ENCODE results near the gene MME.

The MME gene

GRCh38 chr3:155079746-155080487 lies at the start of gene MME:
Gene MME (plus strand): TSS chr3:155080319. CDS start chr3:155084168, 3,849 bp downstream.
- DNase-seq (ENCODE audit: low spot score): no peak

GRCh38 chr3:155031186-155031585 lies 48.9 kb upstream of the MME start:
- DNase-seq (ENCODE audit: low spot score): no peak

DNA sequence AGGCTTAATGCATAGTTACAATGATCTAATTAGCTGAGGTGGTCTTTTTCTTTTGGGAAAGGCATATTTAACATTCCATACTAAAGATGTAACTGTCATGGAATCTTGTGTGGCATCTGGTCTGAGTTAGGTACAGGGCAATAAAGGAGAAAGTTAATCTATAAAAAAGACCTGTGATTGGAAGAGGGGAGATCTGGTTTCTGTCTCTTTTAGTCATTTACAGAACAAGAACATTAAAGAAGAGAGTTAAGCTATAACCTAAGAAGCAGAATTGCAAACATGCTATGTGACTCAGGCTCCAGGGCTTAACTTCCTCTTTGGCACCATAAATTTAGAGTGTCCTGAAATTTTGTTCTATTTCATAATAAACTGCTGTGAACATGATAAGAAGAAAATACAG lies 47.2 kb upstream of the MME start:
- no peak for DNase-seq (ENCODE audit: low spot score)

- no peak for DNase-seq (ENCODE audit: low spot score)
These were observed 45.3 kb upstream of the MME start for GRCh38 chr3:155034786-155035185.

DNA sequence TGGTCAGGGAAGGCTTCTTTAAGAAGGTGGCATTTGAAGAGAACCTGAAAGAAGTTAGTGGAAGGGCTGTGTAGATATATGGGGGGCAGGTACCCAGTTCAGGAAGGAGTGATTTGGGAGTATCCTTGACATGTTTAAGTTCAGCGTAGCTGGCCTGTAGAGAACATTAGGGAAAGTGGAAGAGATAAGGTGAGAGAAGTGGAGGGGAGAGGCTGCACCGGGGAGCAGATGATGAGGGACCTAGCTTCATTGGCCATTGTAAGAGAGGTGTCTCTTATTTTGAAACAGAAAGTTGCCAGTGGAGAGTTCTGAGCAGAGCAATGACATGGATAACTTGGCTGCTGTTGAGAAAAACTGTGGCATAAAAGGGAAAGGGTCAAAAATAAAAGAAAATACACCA lies 44.6 kb upstream of the MME start:
- no peak for DNase-seq (ENCODE audit: low spot score)

DNA sequence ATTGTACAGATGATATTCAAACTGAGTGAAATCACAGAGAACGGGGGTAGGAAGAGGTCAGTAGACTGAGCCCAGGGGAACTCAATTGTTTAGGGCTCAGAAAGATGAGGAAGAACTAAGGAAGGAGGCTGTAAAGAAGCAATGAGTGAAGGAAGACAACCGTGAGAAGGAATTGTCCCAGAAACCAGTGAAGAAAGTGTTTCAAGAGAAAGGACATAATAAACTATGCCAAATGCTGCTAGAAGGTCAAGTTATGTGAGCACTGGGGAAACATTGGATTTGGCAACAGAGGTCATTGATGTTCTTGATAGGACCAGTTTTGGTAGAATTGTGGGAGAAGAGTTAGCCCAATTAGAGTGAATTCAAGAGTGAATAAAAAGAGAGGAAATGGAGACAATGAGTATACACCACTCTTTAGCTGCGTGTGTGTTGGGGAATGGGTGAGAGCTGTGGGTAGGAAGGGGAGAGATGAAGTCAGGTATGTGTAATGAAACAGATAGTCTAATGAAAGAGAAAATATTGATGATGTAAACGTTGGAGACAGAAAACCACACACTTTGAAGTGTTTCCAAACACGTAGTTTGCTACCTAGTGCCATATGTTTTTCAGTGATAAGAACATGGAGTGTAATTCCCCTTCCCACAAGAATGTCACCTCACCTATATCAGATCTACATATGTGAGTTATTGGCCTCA lies 42.5 kb upstream of the MME start:
- DNase-seq (ENCODE audit: low spot score): no peak

DNA sequence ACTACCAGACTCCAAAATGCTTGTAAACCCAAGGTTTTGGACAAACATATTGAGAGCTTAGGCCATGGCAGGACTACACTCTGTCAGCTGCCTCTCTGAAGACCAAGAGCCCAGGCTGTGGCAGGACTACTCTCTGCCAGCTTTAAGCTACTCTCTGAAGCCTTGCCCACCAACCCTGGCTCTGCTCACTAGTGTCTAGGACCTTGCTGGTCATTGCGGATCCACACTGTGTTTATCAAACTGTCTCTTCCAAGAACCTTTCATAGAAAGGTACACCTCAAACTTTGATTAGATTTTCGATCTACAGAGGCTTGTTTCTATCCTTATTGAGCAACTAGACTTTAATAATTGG lies 41.9 kb upstream of the MME start:
- DNase-seq (ENCODE audit: low spot score): no peak

- no peak for DNase-seq (ENCODE audit: low spot score)
These were observed 33.2 kb upstream of the MME start for GRCh38 chr3:155046935-155047334.

- no peak for DNase-seq (ENCODE audit: low spot score)
These were observed 32.4 kb upstream of the MME start for GRCh38 chr3:155047672-155048071.

- DNase-seq (ENCODE audit: low spot score): no peak
These were observed 30.2 kb upstream of the MME start for GRCh38 chr3:155049959-155050358.

- DNase-seq (ENCODE audit: low spot score): no peak
These were observed 27.6 kb upstream of the MME start for GRCh38 chr3:155052470-155052869.

- DNase-seq (ENCODE audit: low spot score): no peak
These were observed 26.4 kb upstream of the MME start for GRCh38 chr3:155053756-155054155.

DNA sequence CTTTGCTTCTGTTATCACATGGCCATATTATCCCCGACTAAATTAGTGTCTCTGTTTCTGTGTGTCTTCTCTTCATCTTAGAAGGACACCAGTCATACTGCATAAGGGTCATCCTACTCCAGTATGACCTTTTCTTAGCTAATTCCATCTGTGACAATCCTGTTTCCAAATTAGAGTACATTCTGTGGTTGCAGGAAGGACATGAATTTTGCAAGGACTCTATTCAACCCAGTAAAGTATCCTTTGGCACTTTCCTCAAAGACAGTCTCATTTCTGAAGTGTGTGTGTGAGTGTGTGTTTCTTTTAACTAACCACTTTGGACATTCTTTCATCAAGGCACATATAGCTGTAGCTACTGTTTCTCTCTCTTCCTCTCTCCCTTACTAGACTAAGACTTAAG lies 15.2 kb upstream of the MME start:
- DNase-seq (ENCODE audit: low spot score): no peak

- peak; percentile 25 for DNase-seq (ENCODE audit: low spot score)
These were observed 14.6 kb upstream of the MME start for GRCh38 chr3:155065537-155065936.

- peak; percentile 46 for DNase-seq (ENCODE audit: low spot score)
These were observed 10.4 kb upstream of the MME start for GRCh38 chr3:155069729-155070128.

- no peak for DNase-seq (ENCODE audit: low spot score)
These were observed 9.8 kb upstream of the MME start for GRCh38 chr3:155070316-155070715.

- DNase-seq (ENCODE audit: low spot score): peak; percentile 72
These were observed 9.2 kb upstream of the MME start for GRCh38 chr3:155070932-155071387.

DNA sequence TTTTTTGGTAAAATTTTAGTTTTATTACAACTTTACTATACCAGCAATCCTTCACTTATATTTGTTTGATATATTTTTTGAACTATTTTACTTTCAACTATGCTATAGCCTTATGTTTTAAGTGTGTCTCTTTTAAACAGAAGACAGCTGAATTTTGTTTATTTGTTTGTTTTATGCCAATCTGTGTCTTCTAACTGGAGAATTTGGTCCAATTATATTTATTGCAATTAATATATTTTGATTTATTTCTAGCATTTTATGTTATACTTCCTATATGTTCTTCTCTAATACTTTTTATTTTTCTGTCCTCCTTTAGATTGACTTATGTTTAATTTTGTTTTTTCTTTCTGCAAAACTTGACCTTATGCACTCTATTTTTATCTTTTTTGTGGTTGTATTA lies 4.9 kb upstream of the MME start:
- DNase-seq (ENCODE audit: low spot score): no peak

- no peak for DNase-seq (ENCODE audit: low spot score)
These were observed 3.2 kb upstream of the MME start for GRCh38 chr3:155076888-155077287.

DNA sequence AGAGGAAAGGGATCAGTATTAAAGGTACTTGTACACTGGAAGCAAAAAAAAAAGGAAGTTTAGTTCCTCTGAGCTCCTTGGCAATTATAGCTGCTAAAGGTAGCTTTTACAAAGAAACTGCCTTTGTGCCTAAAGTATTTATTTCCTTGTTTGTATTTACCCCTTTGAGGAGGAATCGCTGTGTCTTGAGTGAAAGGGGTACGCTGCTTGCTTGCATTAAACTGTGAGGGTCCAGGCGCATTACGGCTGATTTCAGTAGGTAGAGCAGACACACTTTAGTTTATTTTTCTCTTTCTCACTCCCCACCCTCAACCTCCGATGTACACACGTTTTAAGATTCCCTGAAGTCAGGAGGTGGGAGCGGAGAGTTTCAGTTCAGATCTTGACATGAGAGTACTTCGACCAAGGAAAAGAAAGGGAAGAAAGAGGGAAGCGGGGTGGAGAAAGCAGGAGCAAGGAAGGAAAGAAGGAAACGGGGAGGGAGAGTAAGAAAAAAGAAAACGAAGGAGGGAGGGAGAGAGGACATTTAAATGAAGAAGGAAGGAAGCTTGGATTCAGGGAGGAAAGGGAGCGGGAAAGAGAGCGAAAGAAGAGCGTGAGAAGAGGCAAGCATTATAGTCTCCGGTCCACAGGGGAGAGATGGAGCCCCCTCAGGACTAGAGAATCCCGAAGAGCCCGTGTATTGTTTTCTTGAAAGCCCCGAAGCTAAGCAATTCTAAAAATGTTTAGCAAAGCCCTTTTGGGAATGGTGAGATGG lies 1.2 kb upstream of the MME start:
- DNase-seq (ENCODE audit: low spot score): no peak

- no peak for DNase-seq (ENCODE audit: low spot score)
These were observed 712 bp upstream of the MME start for GRCh38 chr3:155079468-155079745.

DNA sequence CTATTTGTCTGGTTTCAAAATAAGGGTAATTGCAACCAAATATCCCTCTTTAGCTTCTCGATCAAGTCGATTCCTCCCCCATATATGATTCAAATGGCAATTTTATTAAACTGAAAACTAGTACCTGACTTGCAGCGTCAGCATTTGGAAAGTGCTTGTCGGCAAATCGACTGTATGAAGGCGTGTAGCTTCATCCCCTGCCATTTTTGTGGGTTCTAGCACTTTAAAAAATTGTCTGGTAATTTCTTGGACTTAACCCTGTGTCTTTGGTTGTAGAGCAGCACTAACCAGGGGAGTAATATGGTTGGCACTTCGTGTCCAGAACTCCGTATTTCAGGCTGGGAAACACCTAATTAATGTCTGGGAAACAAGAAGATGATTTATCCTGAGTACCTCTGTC lies 573 bp downstream of the MME start:
- DNase-seq (ENCODE audit: low spot score): no peak

DNA sequence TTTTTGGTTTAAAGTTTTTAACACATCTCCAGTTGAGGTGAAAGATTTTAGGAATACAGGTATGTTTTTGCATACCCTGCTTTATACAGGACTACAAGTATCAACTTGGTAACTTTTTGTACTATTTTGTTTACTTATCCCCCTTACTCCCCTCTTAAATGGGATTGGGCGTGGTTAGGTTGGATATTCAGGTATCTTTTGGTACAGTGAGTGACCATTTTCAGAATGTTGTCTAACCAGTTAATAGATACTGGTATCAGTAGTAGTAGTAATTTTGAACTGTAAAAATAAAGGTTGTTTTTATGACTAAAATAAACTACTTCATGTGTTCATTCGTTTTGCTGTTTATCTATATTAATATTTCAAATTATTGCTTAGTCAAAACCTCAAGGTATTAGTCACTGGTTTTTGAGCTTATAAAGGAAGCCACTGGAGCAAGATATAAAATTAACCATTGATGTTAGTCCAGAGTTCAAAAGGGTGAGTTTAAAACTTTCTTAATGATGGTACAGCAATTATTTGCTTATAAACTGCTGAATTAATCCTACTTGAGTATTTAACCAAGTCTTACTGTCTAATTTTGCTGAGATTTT lies 3.3 kb downstream of the MME start:
- DNase-seq (ENCODE audit: low spot score): no peak

Data from COLO829 (cell line).